ENCODE measurements around the gene CHRNA5.
A peak's percentile ranks its signal among the peaks of the same experiment; 100 is the strongest.

Gene CHRNA5

DNA sequence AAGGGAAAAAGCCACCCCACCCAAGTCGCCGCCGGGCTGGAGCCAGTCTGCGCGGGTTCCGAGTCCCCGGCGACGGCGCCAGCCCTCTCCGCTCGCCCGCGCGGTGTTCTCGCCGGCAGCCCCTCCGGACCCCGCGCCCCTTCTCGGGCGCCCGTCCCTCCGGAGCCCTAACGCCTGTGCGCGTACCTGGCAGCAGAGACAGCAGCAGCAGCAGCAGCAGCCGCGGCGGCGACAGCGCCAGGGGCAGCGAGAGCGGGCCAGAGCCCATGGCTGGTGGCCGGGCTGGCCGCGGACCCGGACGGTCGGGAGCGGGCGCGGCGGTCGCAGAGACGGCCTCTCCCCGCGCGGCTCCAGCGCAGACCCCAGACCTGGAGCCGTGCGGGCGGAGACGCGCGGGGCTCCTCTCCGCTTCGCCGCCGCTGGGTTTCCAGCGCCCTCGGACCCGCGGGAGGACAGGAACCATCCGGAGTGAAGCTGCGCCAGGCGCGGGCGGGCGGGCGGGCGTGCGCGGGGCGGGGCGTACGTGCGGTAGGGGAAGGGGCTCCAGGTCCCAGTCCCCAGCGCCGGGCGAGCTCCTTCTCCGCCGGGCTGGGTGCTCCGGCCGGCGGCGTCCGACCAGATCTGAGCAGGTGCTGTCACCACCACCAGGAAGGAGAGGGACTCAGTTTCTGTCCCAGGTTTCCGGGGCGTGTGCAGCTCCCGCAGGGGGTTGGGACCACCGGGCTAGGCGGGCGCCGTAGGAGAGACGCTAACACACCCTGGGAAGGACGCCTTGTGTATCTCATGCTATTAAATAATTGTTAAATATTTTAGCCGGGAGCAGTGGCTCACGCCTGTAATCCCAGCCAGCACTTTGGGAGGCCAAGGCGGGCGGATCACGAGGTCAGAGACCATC, 55.5 kb downstream of the CHRNA5 start, which contains the start of gene CHRNA3:
TSS of gene CHRNA3 (minus strand) at position 470 of the 895 bp plus-strand sequence. CDS start at position 268, 202 bp downstream.
- DNase-seq (ENCODE audit: low read depth, low spot score) = peak; percentile 35

DNA sequence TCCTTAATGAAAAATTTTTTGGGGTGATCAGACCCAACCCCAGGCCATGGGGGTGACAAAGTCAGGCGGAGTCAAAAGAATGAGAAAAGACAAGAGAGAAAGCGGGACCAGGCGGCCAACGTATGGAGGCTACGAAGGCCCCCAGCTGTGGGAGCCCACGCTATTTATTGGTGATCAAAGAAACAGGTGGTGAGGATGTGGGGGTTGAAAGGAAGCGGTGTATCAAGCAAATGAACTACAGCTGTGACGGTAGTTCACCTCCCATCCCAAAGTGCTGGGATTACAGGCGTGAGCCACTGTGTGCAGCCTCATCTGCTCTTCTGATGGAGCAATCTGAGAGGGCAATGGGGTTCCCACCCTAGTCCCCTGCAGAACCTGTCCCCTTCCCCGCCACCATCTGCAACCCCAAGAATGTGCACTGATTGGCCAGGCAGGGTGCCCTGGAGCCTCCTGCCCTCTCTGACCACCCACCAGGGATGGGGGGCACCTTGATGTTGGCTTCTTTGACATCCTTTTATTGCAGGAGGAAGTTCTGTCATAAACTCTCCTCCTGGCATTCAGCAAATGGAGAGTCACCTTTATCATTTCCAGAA, 56.6 kb downstream of the CHRNA5 start:
- no peak for DNase-seq (ENCODE audit: low read depth, low spot score)

DNA sequence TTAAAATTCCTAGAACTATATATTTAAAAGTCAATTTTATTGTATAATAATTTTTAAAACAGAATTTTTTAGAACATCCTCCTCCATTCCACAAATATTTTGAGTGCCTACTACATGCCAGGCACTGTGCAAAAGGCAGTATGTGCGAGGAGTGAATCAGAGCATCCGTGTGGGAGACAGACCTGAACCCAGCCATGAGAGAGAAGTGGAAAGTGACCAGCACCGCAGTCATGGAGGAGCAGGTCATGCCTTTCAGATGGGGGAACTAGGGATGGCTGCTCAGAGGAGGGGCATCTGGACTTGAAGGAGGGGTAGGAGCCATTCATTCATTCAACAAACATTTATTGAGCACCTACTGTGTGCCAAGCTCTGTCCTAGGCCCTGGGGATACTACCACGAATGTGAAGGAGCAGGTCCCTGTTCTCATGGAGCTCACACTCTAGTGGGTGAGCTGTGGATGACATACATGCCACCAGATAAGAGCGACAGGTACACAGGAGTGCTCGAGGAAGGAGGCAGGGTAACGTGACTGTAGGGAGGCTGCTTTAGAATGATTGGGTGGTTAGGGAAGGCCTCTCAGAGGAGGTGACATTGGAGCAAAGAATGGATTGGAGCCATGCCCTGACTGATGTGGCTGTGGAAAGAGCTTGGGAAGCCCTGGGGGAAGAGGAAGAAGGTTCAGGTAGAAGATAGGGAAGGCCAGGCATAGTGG, 58.6 kb downstream of the CHRNA5 start:
- no peak for DNase-seq (ENCODE audit: low read depth, low spot score)

- DNase-seq (ENCODE audit: low read depth, low spot score) = no peak
Measured at GRCh38 chr15:78624651-78625590, 59.6 kb downstream of the CHRNA5 start.

- no peak for DNase-seq (ENCODE audit: low read depth, low spot score)
Measured at GRCh38 chr15:78625606-78626280, 60.4 kb downstream of the CHRNA5 start.

DNA sequence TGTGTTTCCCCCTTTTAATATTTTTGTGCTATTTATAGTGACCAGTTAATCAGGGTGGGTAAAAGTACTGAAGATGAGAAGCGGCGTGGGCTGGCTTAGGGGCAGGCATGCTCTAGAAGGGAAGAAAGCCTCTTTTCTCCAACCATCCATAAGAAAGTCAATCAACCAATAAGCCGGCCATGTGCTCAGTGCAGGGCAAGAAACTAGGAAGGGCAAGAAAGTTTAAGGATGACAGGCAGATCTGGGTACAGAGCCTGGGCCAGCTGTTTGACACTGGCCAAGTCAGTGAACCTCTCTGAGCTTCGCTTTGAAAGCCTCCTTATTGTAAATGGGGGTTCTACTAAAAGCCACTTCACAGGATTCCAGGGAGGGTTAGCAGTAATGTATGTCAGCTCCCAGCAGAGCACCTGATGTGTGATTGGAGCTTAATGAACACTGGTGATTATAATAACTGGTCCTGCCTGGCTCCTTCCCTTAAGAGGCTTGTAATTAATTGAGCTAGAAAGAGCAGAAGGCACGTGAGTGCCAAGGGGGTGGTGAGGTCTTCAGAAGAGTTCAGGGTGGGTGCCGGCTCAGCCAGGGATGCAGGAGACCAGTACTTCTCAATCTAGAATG, 61.2 kb downstream of the CHRNA5 start:
- no peak for DNase-seq (ENCODE audit: low read depth, low spot score)

DNA sequence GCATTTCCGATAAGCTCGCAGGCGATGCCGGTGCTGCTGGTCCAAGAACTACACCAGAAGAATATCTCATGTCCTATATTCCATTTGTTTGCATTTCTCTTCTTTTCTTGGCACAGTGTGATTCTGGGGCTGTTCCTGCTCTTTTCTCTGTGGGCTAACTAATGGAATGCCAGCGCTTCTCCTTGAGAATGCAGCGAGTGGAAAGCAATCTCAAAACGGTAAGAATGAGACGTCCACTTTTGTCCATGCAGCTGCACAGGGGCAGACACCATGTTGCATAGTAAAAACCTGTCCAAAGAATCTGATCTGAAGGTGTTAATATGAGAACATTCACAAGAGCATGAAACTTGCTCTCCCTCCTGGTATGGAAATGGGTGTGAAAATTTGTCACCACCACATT, 62.0 kb downstream of the CHRNA5 start:
- no peak for DNase-seq (ENCODE audit: low read depth, low spot score)

DNA sequence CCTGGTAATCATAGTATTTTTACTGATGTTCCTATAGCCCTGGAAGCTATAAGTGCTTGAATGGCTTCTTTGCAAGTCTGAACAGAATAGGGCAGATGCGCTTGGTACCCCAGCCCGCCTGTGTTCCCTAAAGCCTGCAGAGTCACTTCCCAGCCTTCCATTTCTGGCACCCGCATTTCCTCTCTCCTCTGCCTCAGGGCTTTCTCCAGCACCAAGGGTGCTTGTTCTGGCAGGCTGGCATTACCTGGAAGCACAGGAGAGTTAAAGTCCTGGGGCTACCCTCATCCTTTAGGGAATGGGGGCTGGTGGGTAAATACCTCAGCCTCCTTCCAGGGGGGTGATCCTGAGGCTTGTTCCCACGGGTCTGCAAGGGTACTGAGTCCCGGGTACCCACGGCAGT, 62.9 kb downstream of the CHRNA5 start:
- no peak for DNase-seq (ENCODE audit: low read depth, low spot score)

DNA sequence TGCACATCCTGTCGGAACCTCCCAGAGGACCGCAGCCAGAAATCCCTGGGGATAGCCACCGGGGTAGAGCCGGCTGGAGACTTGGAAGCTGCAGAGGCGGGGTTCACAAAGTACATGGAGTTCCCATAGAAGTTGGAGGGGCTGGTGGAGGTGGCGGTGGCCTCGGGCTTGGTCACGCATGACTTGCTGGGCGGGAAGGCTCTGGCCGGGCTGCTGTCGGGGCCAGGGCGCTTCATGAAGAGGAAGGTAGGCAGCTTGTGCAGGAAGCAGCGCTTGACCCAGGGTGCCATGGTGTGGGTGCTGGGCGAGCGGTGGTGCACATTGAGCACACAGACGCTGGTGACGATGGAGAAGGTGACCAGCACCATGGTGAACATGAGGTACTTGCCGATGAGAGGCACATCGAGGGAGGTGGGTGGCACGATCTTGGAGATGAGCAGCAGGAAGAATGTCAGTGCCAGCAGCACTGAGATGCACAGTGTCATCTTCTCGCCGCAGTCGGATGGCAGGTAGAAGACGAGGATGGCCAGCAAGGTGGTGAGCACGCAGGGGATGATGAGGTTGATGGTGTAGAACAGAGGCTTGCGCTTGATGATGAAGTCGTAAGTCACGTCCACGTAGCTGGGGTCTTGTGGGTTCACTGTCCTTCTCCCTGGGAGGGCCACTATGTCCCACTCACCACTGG, 63.9 kb downstream of the CHRNA5 start:
- no peak for DNase-seq (ENCODE audit: low read depth, low spot score)

DNA sequence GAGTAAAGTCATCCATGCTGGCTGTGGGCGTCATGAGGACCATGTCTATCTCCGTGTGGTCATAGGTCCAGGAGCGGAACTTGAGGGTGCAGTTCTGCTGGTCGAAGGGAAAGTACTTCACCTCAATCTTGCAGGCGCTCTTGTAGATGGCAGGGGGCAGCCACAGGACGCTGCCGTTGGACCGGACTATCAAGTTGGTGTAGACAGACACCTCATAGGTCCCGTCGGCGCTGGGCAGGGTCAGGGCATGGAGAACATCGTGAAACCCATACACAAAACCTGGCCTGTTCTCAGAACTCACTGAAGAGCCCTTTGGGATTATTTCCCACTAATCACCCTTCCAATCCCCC, 64.4 kb downstream of the CHRNA5 start:
- no peak for DNase-seq (ENCODE audit: low read depth, low spot score)

GRCh38 chr15:78630886-78631633, 65.7 kb downstream of the CHRNA5 start:
- DNase-seq (ENCODE audit: low read depth, low spot score) = no peak

DNA sequence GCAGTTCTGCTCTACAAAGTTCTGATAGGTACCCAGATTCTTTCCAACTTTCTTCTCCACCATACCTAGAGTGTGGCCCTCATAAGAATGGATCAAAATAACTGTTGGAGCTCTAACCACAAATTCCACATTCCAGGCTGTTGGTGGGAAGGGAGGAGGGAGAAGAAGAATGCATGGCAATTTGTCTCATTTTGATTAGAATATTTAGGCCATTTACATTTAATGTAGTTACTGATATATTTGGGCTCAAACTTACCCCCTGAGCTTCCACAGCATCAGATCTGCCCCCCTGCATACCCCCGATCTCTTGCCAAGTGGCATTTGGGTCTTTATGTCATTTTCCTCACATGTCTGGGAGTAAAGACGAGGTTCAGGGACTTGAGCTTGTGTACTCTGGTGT, 68.0 kb downstream of the CHRNA5 start:
- DNase-seq (ENCODE audit: low read depth, low spot score) = no peak

DNA sequence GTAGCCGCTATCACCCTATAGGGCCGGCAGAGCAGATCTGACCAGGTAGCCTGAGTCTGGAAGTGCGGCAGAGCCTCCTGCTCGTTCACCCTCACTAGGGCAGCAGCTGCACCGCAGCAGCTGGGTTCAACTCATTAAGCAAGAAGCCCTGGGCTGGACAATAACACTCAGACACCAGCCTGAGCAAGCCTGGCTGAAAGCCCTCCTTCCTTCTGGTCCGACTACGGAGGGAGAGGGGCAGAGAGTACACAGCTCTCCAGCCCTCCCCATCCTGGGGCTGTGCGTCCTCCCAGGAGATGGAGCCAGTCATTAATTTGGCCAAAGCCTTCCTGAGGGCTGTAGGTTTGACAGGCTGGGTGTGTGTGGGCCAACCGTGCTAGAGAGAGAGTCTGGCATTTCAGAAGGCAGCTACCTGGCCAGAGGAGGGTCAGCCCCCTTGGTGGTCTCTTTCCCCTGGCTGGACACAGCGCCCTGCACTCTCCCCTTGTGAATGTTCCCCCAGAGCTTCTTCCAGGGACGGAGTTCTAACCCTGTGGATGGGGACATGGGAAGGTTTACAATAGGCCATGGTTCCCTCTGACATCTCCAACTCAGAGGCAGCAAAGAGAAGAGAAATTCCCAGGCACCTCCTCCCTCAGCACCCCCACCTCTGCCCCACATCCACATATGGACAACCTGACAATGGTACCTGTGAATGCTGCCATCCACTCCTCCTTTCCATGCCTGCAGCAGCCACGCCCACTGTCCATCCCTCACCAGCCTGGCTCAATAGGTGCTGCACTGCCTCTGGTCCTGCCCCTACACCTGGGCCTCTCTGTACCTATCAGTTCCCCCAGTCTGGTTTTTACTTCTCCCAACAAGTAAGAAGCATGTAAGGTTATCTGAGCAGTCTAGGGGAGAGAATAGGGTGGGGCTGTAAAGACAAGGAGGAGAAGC, 69.2 kb downstream of the CHRNA5 start:
- DNase-seq (ENCODE audit: low read depth, low spot score) = no peak

DNA sequence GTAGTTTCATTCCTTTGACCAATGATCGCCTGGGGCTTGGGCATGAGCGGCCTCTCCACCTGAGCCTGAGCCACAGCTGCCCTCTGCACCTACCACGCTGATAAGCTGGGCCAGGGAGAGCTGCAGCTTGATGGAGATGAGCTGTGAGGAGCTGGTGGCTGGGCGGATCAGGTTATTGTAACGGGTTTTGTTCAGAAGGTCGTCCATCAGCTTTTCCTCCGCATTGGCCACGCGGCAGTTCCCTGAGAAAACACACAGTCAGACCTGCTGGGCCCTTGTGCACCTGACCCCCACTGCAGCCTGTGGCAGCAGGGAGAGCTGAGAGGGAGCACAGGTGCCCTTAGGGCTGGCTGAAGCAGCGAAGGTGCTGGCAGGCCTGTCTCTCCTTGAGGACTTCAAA, 70.0 kb downstream of the CHRNA5 start:
- DNase-seq (ENCODE audit: low read depth, low spot score) = no peak

DNA sequence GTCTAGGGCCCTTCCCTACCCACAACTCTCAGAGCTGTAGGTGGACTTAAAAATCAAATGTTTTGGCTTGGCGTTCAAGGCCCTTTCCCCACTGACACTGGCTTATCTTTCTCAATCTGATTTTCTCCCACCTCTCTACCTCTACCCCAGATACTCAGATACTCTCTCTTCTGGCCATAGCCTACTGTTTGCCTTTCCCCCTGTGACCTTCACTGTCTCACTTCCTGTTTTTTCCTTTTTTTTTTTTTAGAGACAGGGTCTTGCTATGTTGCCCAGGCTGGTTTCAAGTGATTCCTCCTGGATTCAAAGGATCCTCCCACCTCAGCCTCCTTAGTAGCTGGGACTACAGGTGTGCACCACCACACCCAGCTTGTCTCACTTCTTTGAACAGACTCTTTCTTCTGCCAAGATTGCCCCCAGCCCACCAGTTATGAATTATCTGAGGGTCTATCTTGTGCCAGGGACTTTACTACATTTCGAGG, 71.1 kb downstream of the CHRNA5 start:
- DNase-seq (ENCODE audit: low read depth, low spot score) = no peak

- DNase-seq (ENCODE audit: low read depth, low spot score) = peak; percentile 24
Measured at GRCh38 chr15:78637776-78638435, 72.6 kb downstream of the CHRNA5 start.

GRCh38 chr15:78638658-78639314, 73.5 kb downstream of the CHRNA5 start:
- peak; percentile 85 for DNase-seq (ENCODE audit: low read depth, low spot score)

Measured in ELF-1 (cell line).